ENCODE measurements around the gene PIAS3. TPM values are rescaled to one million over a fixed set of nuclear protein-coding genes. Genes with fewer than 3 reads are reported as not detected.

The PIAS3 gene
- total RNA-seq: 10 to 100 TPM; 14.1 to 15.8 TPM

DNA sequence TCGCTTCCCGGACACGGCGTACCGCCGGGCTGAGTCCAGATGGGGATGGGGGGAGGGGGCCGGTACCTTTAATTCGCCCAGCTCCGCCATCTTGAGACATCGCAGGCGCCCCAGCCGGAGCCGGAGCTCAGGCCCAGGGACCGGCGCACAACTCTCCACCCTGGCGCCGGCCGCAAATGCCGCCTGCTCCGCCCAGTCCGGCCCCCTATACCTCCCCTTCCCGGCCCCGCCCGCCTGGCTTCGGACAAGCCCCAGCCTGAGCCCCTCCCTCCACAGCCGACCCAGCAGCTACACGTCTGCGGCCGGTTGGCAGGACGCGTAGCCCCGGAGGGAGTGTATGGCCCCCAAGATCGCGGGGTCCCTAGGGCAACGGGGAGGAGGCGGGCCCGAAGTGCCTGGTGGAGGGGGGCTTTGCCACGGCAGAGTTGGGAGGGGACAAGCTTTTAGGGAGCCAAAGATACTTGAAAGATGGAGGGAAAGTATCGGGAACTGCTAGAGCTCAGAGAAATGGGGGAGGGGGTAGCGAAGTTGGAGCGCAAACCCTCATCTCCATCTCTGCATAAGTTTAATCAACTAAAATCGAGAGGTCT, at the start of gene PIAS3:
Gene PIAS3 (minus strand): TSS at position 181 of the 590 bp plus-strand sequence. CDS start 91 bp downstream, at position 90.
- peaks cover 5% of the 10 kb centered on the region for H3K4me1 ChIP-seq
- intact Hi-C loops (cut with DNase I): no loop called here
- DNase-seq: peak; percentile 97

DNA sequence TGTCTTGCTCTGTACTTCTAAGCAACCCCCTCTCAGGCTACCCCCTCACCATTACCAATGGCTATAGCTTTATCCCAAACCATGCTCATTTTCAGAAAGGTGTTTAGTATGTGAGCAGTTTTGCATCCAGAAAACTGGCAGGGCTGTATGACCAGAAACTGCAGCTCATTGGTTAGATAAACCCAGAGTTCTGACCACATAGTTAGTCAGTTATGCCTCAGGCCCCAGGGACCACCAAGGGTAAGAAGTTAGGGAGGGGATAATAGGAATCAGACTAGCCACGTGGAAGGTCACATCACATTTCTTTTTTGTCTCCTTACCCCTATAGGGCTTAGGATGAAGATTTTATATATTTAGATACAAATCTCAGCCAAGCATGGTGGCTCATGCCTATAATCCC, 49.8 kb upstream of the PIAS3 start:
- intact Hi-C loops (cut with DNase I): no loop called here
- Histone ChIP-seq H3K36me3 (no peaks in the 10 kb centered on the region), H3K27ac (no peak overlapping the region), H3K9me3 (no peaks in the 10 kb centered on the region), H3K4me3 (no peak overlapping the region), H3K4me1 (no peaks in the 10 kb centered on the region), H3K9ac (ENCODE audit: low read depth in 2 of 2, low read length in 2 of 2) (no peak overlapping the region), H3K27me3 (no peaks in the 10 kb centered on the region)
- DNase-seq: no peak
- TF ChIP-seq, protein P1, sequence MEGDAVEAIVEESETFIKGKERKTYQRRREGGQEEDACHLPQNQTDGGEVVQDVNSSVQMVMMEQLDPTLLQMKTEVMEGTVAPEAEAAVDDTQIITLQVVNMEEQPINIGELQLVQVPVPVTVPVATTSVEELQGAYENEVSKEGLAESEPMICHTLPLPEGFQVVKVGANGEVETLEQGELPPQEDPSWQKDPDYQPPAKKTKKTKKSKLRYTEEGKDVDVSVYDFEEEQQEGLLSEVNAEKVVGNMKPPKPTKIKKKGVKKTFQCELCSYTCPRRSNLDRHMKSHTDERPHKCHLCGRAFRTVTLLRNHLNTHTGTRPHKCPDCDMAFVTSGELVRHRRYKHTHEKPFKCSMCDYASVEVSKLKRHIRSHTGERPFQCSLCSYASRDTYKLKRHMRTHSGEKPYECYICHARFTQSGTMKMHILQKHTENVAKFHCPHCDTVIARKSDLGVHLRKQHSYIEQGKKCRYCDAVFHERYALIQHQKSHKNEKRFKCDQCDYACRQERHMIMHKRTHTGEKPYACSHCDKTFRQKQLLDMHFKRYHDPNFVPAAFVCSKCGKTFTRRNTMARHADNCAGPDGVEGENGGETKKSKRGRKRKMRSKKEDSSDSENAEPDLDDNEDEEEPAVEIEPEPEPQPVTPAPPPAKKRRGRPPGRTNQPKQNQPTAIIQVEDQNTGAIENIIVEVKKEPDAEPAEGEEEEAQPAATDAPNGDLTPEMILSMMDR (IDR thresholded peaks at IDR 0.05): no peak

More for the DNA sequence above, at the start of gene PIAS3:
- Histone ChIP-seq H3K27me3 (no peaks in the 10 kb centered on the region), H3K9ac (ENCODE audit: low read depth in 2 of 2, low read length in 2 of 2) (peak within 1 kb of the TSS; percentile 82 to 98), H3K4me3 (peak within 1 kb of the TSS; percentile 73), H3K9me3 (no peaks in the 10 kb centered on the region), H3K36me3 (no peaks in the 10 kb centered on the region), H3K27ac (peak within 1 kb of the TSS; percentile 91)
- TF ChIP-seq, protein P1 (IDR thresholded peaks at IDR 0.05): no peak

DNA sequence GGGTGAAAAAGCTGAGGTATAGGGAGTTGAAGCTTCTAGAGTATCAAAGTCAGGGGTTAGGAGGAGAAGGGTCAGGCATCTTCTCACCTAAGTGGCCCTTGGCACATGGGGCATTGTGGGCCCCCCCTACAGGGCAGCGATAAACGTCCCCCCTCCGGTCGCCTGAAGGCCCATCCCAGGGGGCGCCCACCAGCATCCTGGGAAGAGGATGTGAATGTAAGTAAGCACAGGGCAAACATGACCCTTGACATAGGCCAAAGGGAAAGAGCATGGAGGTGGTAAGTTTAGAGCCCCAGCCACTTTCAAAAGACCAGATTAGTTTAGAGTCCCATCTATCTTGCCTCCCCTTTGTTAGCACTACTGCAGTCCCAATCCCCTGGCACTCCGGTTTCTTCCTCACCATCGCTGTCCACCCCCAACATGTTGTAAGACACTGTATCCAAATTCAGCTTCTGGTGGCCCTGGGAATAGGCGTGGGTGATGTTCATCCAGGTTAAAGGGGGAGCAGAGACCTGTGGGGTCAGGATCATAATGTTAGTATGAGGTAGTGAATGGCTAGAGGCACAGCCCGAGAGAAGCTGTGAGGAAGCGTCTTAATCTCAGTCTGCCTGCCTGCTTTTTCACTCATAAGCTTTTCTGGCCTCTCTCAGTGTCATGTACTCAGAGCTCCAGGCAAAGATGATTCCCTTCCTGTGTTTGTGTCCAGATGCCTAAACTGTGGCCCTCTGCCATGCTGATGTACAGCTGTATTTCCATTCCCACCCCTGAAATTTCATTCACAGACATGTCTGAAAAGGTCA, 48.3 kb upstream of the PIAS3 start:
- intact Hi-C loops (cut with DNase I): no loop called here
- Histone ChIP-seq H3K36me3 (no peaks in the 10 kb centered on the region), H3K4me3 (no peak overlapping the region), H3K9ac (ENCODE audit: low read depth in 2 of 2, low read length in 2 of 2) (no peak overlapping the region), H3K27ac (no peak overlapping the region), H3K9me3 (no peaks in the 10 kb centered on the region), H3K27me3 (no peaks in the 10 kb centered on the region), H3K4me1 (no peaks in the 10 kb centered on the region)
- no peak for DNase-seq
- TF ChIP-seq, protein P1 (IDR thresholded peaks at IDR 0.05): no peak

DNA sequence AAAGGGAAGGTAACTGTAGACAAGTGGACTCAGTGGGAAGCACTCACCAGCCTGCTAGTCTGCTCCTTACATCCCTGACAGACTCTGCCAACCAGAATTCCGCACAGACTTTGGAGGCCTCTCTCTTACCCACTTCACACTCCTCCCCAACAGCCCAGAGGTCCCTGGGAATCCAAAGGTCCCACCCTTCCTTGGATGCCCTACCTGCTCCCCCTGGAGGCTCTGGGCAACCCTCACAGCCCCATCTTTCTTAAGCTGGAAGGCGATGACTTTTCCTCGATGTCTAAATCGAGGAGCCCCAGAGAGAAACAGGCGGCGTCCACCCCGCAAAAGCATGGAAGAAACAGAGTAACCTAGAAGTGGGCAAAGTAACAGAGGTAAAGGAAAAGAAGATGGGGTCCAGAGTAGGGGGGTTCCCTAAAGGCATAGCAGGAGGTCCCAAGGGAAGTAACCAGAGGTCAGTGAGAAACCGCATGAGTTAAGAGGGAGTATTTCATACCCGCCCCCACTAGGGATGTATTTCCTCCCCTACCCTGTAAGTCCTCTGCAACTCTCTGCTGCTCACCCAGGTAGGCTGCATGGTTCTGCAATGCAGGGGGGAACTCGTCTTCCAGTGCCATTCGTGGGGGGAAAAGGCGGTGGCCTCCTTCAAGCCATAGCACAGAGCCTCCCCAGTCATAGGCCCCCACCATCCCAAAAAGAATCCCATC, 42.6 kb upstream of the PIAS3 start:
- intact Hi-C loops (cut with DNase I): no loop called here
- Histone ChIP-seq H3K4me1 (no peaks in the 10 kb centered on the region), H3K36me3 (no peaks in the 10 kb centered on the region), H3K4me3 (no peak overlapping the region), H3K27me3 (no peaks in the 10 kb centered on the region), H3K27ac (no peak overlapping the region), H3K9me3 (no peaks in the 10 kb centered on the region), H3K9ac (ENCODE audit: low read depth in 2 of 2, low read length in 2 of 2) (no peak overlapping the region)
- TF ChIP-seq, protein P1 (IDR thresholded peaks at IDR 0.05): no peak
- DNase-seq: no peak

DNA sequence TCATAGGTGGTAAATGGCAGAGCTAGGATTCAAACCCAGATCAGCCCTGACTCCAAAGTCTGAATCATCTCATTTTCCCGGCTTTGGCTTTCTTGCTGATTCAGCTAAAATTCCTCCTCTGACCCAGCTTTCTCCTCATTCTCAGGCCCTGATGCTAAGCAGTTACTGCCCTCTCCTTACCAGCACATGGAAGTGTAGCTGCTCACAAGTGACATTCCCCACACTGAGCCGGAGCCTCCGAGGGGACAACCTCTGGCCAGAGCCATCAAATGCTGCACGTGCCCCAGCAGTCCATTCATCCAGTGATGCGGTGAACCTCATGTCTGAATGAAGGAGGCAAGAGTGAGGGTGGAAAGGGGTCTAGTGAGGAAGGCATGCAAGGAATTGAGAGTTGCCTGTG, 39.9 kb upstream of the PIAS3 start:
- no peaks in the 10 kb centered on the region for H3K4me1 ChIP-seq
- TF ChIP-seq, protein P1 (IDR thresholded peaks at IDR 0.05): no peak
- no peak overlapping the region for H3K9ac ChIP-seq (ENCODE audit: low read depth in 2 of 2, low read length in 2 of 2)
- no peaks in the 10 kb centered on the region for H3K36me3 ChIP-seq
- H3K4me3 ChIP-seq: no peak overlapping the region
- intact Hi-C loops (cut with DNase I): no loop called here
- no peak overlapping the region for H3K27ac ChIP-seq
- H3K9me3 ChIP-seq: no peaks in the 10 kb centered on the region
- no peaks in the 10 kb centered on the region for H3K27me3 ChIP-seq
- no peak for DNase-seq
